ENCODE measurements around the gene SBF2.

- TF ChIP-seq CTCF (IDR thresholded peaks at IDR 0.05) = no peak
- no peak for TF ChIP-seq POLR2A (IDR thresholded peaks at IDR 0.05)
These were observed 388.5 kb downstream of the SBF2 start for GRCh38 chr11:9905501-9905951.

All from tibial nerve (tissue), 3 donors.